ENCODE data around the gene MVD. TPM values are rescaled to one million over a fixed set of nuclear protein-coding genes. Genes with fewer than 3 reads are reported as not detected.

MVD gene
- total and polyA plus RNA-seq, 10 of the 15 experiments (the other 5 are each of a cell fraction or from before 2014, with no cell fraction given) = 5.0 to 147 (median 65.0) TPM

DNA sequence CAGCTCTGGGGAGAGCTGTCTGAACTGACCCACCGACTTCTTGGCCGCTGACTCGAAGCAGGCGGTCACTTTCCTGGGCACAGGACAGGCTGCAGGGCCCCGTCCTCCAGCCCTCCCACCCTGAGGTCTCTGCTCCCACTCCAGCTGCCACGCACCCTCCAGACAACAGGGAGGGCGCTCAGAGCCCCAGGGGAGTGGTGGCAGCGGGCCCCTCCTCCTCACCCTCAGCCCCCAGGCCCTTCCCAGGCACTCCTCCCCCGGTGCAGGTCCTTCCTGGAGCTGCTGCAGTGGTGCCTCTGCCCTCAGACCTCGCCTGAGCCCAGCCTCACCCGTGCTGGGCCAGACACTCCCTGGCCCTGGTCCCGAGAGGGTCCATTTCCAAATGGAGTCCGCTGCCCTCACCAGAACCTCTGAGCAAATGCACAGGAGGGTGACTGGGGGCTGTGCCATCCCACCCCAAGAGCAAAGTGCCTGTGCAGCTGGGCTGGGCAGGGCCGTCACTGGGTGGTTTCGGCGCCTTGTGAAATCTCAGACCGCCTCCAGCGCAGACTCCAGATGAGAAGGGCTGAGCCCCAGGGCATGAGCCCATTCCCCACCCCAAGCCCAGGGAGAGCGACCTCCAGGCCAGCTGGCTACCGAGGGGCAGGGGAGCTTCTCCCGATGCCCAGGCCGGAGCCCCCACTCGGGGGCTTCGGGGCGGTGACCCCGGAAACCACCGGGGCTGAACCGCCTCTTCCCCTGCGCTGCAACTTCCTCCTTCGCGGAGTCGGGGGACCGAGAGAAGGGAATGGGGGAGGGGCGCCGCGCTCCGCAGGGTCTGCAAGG lies 12.8 kb downstream of the MVD start:
- intact Hi-C loops (cut with micrococcal nuclease; ENCODE audit: unreplicated experiment) (loop anchor here (2.0 to 5.0 kb wide), 3 partner anchors 31 to 162 kb away; partner anchors contain the start of genes APRT, CTU2 and RNF166), in situ Hi-C loops (cut with MboI) (no loop called here)
- peak overlapping the region; percentile 75 for H3K4me2 ChIP-seq (ENCODE audit: control insufficient read depth, insufficient read depth)
- ATAC-seq (peak; percentile 38), DNase-seq (ENCODE audit: low read depth, low spot score) (no peak), FAIRE-seq (peak; percentile 69)
- WGBS (ENCODE audit: insufficient coverage, insufficient replicate concordance, low lambda C conversion rate, missing lambda C conversion rate) = 2% methylated on average over 27 of the region's 37 CpGs
- H3K4me1 ChIP-seq (ENCODE audit: control insufficient read depth, insufficient read depth, low read length) = peaks cover 22% of the 10 kb centered on the region
- ChIA-PET RAD21 (ENCODE audit: unreplicated experiment) (interaction anchor here (0.5 to 1.7 kb wide), 3 partner anchors 12 to 256 kb away, joined by 3 to 6 read pairs (median 6); partner anchors contain the start of gene IL17C), POLR2A (interaction anchor here (0.5 to 2.6 kb wide), 10 partner anchors 11 to 160 kb away, joined by 3 to 15 read pairs (median 5); partner anchors contain the start of gene MVD), SMC1A (ENCODE audit: uncharacterized antibody, unreplicated experiment) (interaction anchor here (1.1 to 1.3 kb wide), 2 partner anchors 17 to 55 kb away, joined by 3 to 4 read pairs; no protein-coding TSS in a partner anchor), CTCF (interaction anchor here (0.5 to 1.9 kb wide), 5 partner anchors 17 to 52 kb away, joined by 3 to 5 read pairs (median 3); no protein-coding TSS in a partner anchor)
- H3K27ac ChIP-seq (ENCODE audit: control insufficient read depth, insufficient read depth) = peak overlapping the region; percentile 96
- H3K4me3 ChIP-seq = peak overlapping the region; percentile 98
- no peaks in the 10 kb centered on the region for H3K9me3 ChIP-seq (replicated peaks; ENCODE audit: control insufficient read depth, insufficient read depth, low read length)
- peaks cover 36% of the 10 kb centered on the region for H3K79me2 ChIP-seq (ENCODE audit: control insufficient read depth, insufficient read depth, low read length)
- no peak overlapping the region for H2AFZ ChIP-seq (ENCODE audit: control insufficient read depth, low read depth, low read length)
- peaks cover 5% of the 10 kb centered on the region; the same call in 1 of the 2 replicates for H4K20me1 ChIP-seq (ENCODE audit: control insufficient read depth, insufficient read depth)
- no peaks in the 10 kb centered on the region for H3K27me3 ChIP-seq (replicated peaks in 1 of 2; ENCODE audit: control insufficient read depth in 2 of 2, insufficient read depth in 2 of 2, low read length in 1 of 2)
- peaks cover 0 to 8% of the 10 kb centered on the region in 2 experiments for H3K36me3 ChIP-seq (ENCODE audit: control insufficient read depth in 2 of 2, insufficient read depth in 2 of 2, low read length in 1 of 2)
- TSS peak; percentile 63 for BruUV-seq (replicated peaks)
- peak overlapping the region; percentile 87 for H3K9ac ChIP-seq (ENCODE audit: control insufficient read depth, insufficient read depth, low read length)
- TF ChIP-seq, protein P1, sequence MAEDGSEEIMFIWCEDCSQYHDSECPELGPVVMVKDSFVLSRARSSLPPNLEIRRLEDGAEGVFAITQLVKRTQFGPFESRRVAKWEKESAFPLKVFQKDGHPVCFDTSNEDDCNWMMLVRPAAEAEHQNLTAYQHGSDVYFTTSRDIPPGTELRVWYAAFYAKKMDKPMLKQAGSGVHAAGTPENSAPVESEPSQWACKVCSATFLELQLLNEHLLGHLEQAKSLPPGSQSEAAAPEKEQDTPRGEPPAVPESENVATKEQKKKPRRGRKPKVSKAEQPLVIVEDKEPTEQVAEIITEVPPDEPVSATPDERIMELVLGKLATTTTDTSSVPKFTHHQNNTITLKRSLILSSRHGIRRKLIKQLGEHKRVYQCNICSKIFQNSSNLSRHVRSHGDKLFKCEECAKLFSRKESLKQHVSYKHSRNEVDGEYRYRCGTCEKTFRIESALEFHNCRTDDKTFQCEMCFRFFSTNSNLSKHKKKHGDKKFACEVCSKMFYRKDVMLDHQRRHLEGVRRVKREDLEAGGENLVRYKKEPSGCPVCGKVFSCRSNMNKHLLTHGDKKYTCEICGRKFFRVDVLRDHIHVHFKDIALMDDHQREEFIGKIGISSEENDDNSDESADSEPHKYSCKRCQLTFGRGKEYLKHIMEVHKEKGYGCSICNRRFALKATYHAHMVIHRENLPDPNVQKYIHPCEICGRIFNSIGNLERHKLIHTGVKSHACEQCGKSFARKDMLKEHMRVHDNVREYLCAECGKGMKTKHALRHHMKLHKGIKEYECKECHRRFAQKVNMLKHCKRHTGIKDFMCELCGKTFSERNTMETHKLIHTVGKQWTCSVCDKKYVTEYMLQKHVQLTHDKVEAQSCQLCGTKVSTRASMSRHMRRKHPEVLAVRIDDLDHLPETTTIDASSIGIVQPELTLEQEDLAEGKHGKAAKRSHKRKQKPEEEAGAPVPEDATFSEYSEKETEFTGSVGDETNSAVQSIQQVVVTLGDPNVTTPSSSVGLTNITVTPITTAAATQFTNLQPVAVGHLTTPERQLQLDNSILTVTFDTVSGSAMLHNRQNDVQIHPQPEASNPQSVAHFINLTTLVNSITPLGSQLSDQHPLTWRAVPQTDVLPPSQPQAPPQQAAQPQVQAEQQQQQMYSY (CRISPR knock-in tag; IDR thresholded peaks at IDR 0.05) = no peak
- TF ChIP-seq BHLHE40 (IDR thresholded peaks at IDR 0.05; ENCODE audit: borderline replicate concordance in 1 of 2, low read depth in 2 of 2, low read length in 1 of 2) (no peak; a peak in 1 of 4 replicates), KDM1A (IDR thresholded peaks at IDR 0.05; ENCODE audit: borderline replicate concordance) (no peak), SMC3 (IDR thresholded peaks at IDR 0.05; ENCODE audit: borderline replicate concordance, low read length) (no peak), MYB (IDR thresholded peaks at IDR 0.05; ENCODE audit: borderline replicate concordance, low read depth, low read length) (no peak), MTA3 (IDR thresholded peaks at IDR 0.05; ENCODE audit: borderline replicate concordance, low read length) (no peak; the same call in 1 of the 2 replicates), NR2F1 (conservative IDR thresholded peaks at IDR 0.05) (peak; percentile 98), SPI1 (IDR thresholded peaks at IDR 0.05; ENCODE audit: borderline replicate concordance, insufficient read depth, low read depth, low read length) (peak; percentile 53), NBN (IDR thresholded peaks at IDR 0.05) (0 out of 2 replicates have a peak, but pooled peaks have one; percentile 20), LARP7 (IDR thresholded peaks at IDR 0.05) (peak; percentile 16; the same call in 1 of the 2 replicates), CREB1 (IDR thresholded peaks at IDR 0.05; ENCODE audit: low read depth) (peak; percentile 12; the same call in 1 of the 2 replicates)
- TF ChIP-seq, protein P2, sequence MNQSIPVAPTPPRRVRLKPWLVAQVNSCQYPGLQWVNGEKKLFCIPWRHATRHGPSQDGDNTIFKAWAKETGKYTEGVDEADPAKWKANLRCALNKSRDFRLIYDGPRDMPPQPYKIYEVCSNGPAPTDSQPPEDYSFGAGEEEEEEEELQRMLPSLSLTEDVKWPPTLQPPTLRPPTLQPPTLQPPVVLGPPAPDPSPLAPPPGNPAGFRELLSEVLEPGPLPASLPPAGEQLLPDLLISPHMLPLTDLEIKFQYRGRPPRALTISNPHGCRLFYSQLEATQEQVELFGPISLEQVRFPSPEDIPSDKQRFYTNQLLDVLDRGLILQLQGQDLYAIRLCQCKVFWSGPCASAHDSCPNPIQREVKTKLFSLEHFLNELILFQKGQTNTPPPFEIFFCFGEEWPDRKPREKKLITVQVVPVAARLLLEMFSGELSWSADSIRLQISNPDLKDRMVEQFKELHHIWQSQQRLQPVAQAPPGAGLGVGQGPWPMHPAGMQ (IDR thresholded peaks at IDR 0.05; ENCODE audit: borderline replicate concordance) = no peak
- TF ChIP-seq, protein P3, sequence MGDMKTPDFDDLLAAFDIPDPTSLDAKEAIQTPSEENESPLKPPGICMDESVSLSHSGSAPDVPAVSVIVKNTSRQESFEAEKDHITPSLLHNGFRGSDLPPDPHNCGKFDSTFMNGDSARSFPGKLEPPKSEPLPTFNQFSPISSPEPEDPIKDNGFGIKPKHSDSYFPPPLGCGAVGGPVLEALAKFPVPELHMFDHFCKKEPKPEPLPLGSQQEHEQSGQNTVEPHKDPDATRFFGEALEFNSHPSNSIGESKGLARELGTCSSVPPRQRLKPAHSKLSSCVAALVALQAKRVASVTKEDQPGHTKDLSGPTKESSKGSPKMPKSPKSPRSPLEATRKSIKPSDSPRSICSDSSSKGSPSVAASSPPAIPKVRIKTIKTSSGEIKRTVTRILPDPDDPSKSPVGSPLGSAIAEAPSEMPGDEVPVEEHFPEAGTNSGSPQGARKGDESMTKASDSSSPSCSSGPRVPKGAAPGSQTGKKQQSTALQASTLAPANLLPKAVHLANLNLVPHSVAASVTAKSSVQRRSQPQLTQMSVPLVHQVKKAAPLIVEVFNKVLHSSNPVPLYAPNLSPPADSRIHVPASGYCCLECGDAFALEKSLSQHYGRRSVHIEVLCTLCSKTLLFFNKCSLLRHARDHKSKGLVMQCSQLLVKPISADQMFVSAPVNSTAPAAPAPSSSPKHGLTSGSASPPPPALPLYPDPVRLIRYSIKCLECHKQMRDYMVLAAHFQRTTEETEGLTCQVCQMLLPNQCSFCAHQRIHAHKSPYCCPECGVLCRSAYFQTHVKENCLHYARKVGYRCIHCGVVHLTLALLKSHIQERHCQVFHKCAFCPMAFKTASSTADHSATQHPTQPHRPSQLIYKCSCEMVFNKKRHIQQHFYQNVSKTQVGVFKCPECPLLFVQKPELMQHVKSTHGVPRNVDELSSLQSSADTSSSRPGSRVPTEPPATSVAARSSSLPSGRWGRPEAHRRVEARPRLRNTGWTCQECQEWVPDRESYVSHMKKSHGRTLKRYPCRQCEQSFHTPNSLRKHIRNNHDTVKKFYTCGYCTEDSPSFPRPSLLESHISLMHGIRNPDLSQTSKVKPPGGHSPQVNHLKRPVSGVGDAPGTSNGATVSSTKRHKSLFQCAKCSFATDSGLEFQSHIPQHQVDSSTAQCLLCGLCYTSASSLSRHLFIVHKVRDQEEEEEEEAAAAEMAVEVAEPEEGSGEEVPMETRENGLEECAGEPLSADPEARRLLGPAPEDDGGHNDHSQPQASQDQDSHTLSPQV (IDR thresholded peaks at IDR 0.05) = no peak

Data from GM12878 (cell line).